DOHH2 (cell line): ENCODE measurements around the gene EPB41L1.

Experiments used
- H3F3A ChIP-seq: fragments of 200-600 bp; sonication (generic), shearing (Covaris generic); 2 replicates; pipeline ENCODE4 v1.6.0; 2016; ENCODE audit warnings: antibody characterized with exemption, mild to moderate bottlenecking; ENCODE audit not compliant: control insufficient read depth, insufficient read depth
- H3K27ac ChIP-seq: fragments of 200-600 bp; sonication (generic); 2 replicates; pipeline ENCODE4 v1.5.1; 2014; ENCODE audit warnings: low read depth, mild to moderate bottlenecking, low read length, moderate library complexity
- H3K27me3 ChIP-seq: fragments of 200-600 bp; sonication (generic); 2 replicates; pipeline ENCODE4 v1.6.1; 2014; ENCODE audit warnings: mild to moderate bottlenecking, low read length, mixed read lengths; ENCODE audit not compliant: control insufficient read depth
- H3K36me3 ChIP-seq: fragments of 200-600 bp; sonication (generic); 2 replicates; pipeline ENCODE4 v1.6.1; 2014; ENCODE audit warnings: mild to moderate bottlenecking, low read length, moderate library complexity, mixed read lengths; ENCODE audit not compliant: control insufficient read depth
- H3K4me1 ChIP-seq: fragments of 200-600 bp; sonication (generic); 2 replicates; pipeline ENCODE4 v1.6.1; 2014; ENCODE audit warnings: mild to moderate bottlenecking, low read length, mixed read lengths; ENCODE audit not compliant: control insufficient read depth
- H3K4me2 ChIP-seq: fragments of 200-600 bp; sonication (generic); 2 replicates; pipeline ENCODE4 v1.6.0; 2014; ENCODE audit warnings: mild to moderate bottlenecking, low read length, moderate library complexity
- H3K4me3 ChIP-seq: fragments of 200-600 bp; sonication (generic); 2 replicates; pipeline ENCODE4 v1.5.1; 2014; ENCODE audit warnings: mild to moderate bottlenecking, low read length, mixed read lengths
- H3K79me2 ChIP-seq: fragments of 200-600 bp; sonication (generic); 2 replicates; pipeline ENCODE4 v1.6.1; 2014; ENCODE audit warnings: mild to moderate bottlenecking, low read length, mixed read lengths; ENCODE audit not compliant: control insufficient read depth
- H3K9me2 ChIP-seq: fragments of 200-600 bp; sonication (generic); replicated peaks from 2 replicates; pipeline ENCODE4 v1.6.1; 2014; ENCODE audit warnings: mild to moderate bottlenecking, low read length, mixed read lengths; ENCODE audit not compliant: control insufficient read depth
- H3K9me3 ChIP-seq: fragments of 200-600 bp; sonication (generic); 2 replicates; pipeline ENCODE4 v1.6.1; 2014; ENCODE audit warnings: antibody characterized with exemption, low read length, mixed read lengths; ENCODE audit not compliant: control insufficient read depth, insufficient read depth
- H4K20me1 ChIP-seq: fragments of 200-600 bp; sonication (generic); 2 replicates; pipeline ENCODE4 v1.6.0; 2014; ENCODE audit warnings: low read depth, mild to moderate bottlenecking, antibody characterized with exemption, low read length, moderate library complexity; ENCODE audit not compliant: control insufficient read depth, insufficient read depth
- CTCF ChIP-seq: fragments of 200-600 bp; sonication (generic); IDR thresholded peaks from one replicate; pipeline ENCODE4 v1.5.1; 2014; ENCODE audit warnings: antibody characterized with exemption, mild to moderate bottlenecking, low read depth, low read length; ENCODE audit not compliant: poor library complexity, severe bottlenecking
- EZH2phosphoT487 ChIP-seq: fragments of 200-600 bp; sonication (generic); IDR thresholded peaks from 2 replicates; pipeline ENCODE4 v1.6.1; 2017; ENCODE audit warnings: borderline replicate concordance, mild to moderate bottlenecking, antibody characterized with exemption, low read length, moderate library complexity, mixed read lengths

The EPB41L1 gene

GRCh38 chr20:36215778-36216177, 61.2 kb downstream of the EPB41L1 start:
- Histone ChIP-seq H3F3A (no peaks in the 10 kb centered on the region), H3K4me2 (no peak overlapping the region), H3K4me3 (no peak overlapping the region), H3K79me2 (no peaks in the 10 kb centered on the region), H3K4me1 (no peaks in the 10 kb centered on the region), H4K20me1 (no peaks in the 10 kb centered on the region), H3K9me3 (no peaks in the 10 kb centered on the region), H3K9me2 (no peaks in the 10 kb centered on the region), H3K27ac (no peak overlapping the region), H3K27me3 (no peaks in the 10 kb centered on the region), H3K36me3 (no peaks in the 10 kb centered on the region)
- TF ChIP-seq EZH2phosphoT487, result no peak
- TF ChIP-seq CTCF, result no peak

- Histone ChIP-seq H3K4me1 (no peaks in the 10 kb centered on the region), H3K9me3 (no peaks in the 10 kb centered on the region), H3F3A (no peaks in the 10 kb centered on the region), H3K9me2 (no peaks in the 10 kb centered on the region), H3K27ac (no peak overlapping the region), H4K20me1 (no peaks in the 10 kb centered on the region), H3K36me3 (no peaks in the 10 kb centered on the region), H3K4me3 (no peak overlapping the region), H3K27me3 (no peaks in the 10 kb centered on the region), H3K4me2 (no peak overlapping the region), H3K79me2 (no peaks in the 10 kb centered on the region)
- TF ChIP-seq EZH2phosphoT487, result no peak
- TF ChIP-seq CTCF, result no peak
These were observed 61.9 kb downstream of the EPB41L1 start for GRCh38 chr20:36216314-36217025.

- Histone ChIP-seq H3K4me2 (no peak overlapping the region), H3K9me3 (no peaks in the 10 kb centered on the region), H3K4me3 (no peak overlapping the region), H3K9me2 (no peaks in the 10 kb centered on the region), H4K20me1 (no peaks in the 10 kb centered on the region), H3K36me3 (no peaks in the 10 kb centered on the region), H3K4me1 (no peaks in the 10 kb centered on the region), H3F3A (no peaks in the 10 kb centered on the region), H3K79me2 (no peaks in the 10 kb centered on the region), H3K27me3 (no peaks in the 10 kb centered on the region), H3K27ac (no peak overlapping the region)
- TF ChIP-seq EZH2phosphoT487, result no peak
- TF ChIP-seq CTCF, result no peak
These were observed 62.7 kb downstream of the EPB41L1 start for GRCh38 chr20:36217226-36217625.
